GM10248 (cell line): ENCODE data around the gene ETV3L.

Experiments
- CTCF ChIA-PET: fragments of 300-600 bp; sonication (Branson Sonifier 250); formaldehyde crosslinking; extraction: SDS; loops from one replicate; lab custom pipeline; 2021; ENCODE audit warnings: antibody characterized with exemption; lab: Yijun Ruan, JAX
- POLR2A ChIA-PET: fragments of 350-650 bp; sonication (Branson Sonifier 250); formaldehyde crosslinking; extraction: SDS; loops from one replicate; lab custom pipeline; 2020; ENCODE audit warnings: antibody characterized with exemption; lab: Yijun Ruan, JAX
- DNase-seq: peaks from one replicate; pipeline ENCODE4 v3.0.0; 2012; ENCODE audit errors: extremely low spot score
- CTCF ChIP-seq: IDR thresholded peaks from 2 replicates; pipeline ENCODE4 v1.5.1; 2012; ENCODE audit warnings: mild to moderate bottlenecking, low read depth; ENCODE audit errors: extremely low read depth, missing control alignments, control extremely low read depth

The ETV3L gene

GRCh38 chr1:157099633-157100009 lies at the start of gene ETV3L:
Gene ETV3L (minus strand): TSS chr1:157099808. CDS start chr1:157099523, 285 bp downstream.
- no peak for DNase-seq
- POLR2A ChIA-PET, result no interaction called here
- TF ChIP-seq CTCF, result no peak
- CTCF ChIA-PET, result interaction anchor here (1.4 to 7.9 kb wide), 4 partner anchors 9 to 57 kb away, joined by 3 to 67 read pairs (median 12); no protein-coding TSS in a partner anchor

- ChIA-PET CTCF (interaction anchor here (0.8 to 14.4 kb wide), 5 partner anchors 9 to 844 kb away, joined by 3 to 567 read pairs (median 4); no protein-coding TSS in a partner anchor), POLR2A (no interaction called here)
- no peak for TF ChIP-seq CTCF
- DNase-seq, result no peak
These were observed 48.5 kb upstream of the ETV3L start for GRCh38 chr1:157147906-157148700.

GRCh38 chr1:157147037-157147436 lies 47.4 kb upstream of the ETV3L start:
- ChIA-PET POLR2A (no interaction called here), CTCF (interaction anchor here (0.8 to 14.4 kb wide), 4 partner anchors 10 to 60 kb away, joined by 3 to 567 read pairs (median 15); no protein-coding TSS in a partner anchor)
- DNase-seq, result no peak
- no peak for TF ChIP-seq CTCF

GRCh38 chr1:157146244-157146643 lies 46.6 kb upstream of the ETV3L start:
- ChIA-PET POLR2A (no interaction called here), CTCF (interaction anchor here (0.6 to 14.4 kb wide), 4 partner anchors 9 to 59 kb away, joined by 3 to 567 read pairs (median 15); no protein-coding TSS in a partner anchor)
- DNase-seq, result no peak
- no peak for TF ChIP-seq CTCF

GRCh38 chr1:157145076-157145475 lies 45.5 kb upstream of the ETV3L start:
- ChIA-PET CTCF (interaction anchor here (3.3 kb wide), 1 partner anchor 12 kb away, joined by 26 read pairs; no protein-coding TSS in a partner anchor), POLR2A (no interaction called here)
- DNase-seq, result no peak
- TF ChIP-seq CTCF, result no peak

GRCh38 chr1:157144509-157144908 lies 44.9 kb upstream of the ETV3L start:
- DNase-seq, result no peak
- no peak for TF ChIP-seq CTCF
- POLR2A ChIA-PET, result no interaction called here
- CTCF ChIA-PET, result interaction anchor here (1.0 to 3.9 kb wide), 3 partner anchors 9 to 54 kb away, joined by 4 to 17 read pairs (median 5); no protein-coding TSS in a partner anchor
